ENCODE results near the gene CFAP45. TPM values are rescaled to one million over a fixed set of nuclear protein-coding genes. Genes with fewer than 3 reads are reported as not detected.

Gene CFAP45
- polyA plus RNA-seq, 3 donors from 2014 or later, result 0.36 TPM; not detected in 2

DNA sequence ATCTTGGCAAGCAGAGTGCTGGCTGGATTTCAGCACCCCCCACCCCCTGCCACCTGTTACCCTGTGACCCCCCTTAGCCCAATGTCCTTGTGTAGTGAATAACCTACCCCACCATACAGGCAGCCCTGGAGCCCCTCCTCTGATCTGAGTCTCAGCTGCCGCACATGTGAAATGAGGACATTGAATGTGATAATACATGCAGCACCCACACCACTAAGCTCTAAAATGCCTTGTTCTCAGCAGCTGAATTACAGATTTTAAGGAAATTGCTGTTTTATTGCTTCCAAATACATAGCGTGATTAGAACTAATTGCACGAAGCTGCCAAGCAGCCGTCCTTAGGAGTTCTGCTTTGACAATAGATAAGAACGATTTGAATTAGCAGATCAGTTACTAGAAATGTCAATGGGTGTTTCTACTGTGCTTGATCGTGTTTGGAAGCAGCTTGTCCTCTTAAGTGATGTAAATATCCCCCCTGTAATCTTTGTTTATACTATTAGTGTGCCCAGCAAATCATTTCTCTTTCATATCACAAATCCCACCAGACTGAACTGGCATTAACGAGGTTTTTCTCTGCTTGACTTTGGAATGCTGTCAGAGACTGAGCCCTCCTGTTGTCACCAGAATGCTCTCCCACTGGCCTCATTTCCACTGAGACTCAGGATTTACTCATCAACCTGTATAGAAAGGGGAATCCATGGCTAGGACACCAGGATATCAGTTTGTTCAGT lies 68.4 kb downstream of the CFAP45 start:
- no peak for DNase-seq
- peaks cover 5 to 36% (median 19%) of the 10 kb centered on the region in 6 donors for H3K9me3 Mint-ChIP-seq
- peaks cover 39 to 43% of the 10 kb centered on the region in 2 donors for H3K4me1 Mint-ChIP-seq
- no peak overlapping the region for H3K27ac Mint-ChIP-seq
- peaks cover 3 to 29% (median 26%) of the 10 kb centered on the region in 3 donors for H3K27me3 Mint-ChIP-seq (ENCODE audit: low read depth in 3 of 3)
- peaks cover 48 to 59% (median 52%) of the 10 kb centered on the region in 3 donors for H3K36me3 Mint-ChIP-seq
- H3K4me3 Mint-ChIP-seq, result no peak overlapping the region

DNA sequence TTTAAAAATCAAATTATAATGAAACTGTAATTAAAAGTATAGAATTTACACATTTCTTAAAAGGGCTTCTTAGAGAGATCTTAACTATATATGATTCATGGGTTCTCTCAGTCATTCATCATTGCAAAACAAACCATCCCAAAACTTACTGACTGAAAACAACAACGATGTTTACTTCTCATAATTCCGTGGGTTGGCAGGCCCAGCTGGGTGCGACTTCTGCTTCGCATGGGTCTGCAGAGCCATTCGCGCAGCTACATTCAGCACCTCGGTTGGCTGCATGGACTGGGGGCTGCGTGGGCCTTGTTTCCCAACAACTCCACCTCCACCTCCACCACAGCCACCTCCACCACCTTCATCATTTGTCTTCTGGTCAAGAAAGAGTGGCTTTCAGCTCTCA lies 69.2 kb downstream of the CFAP45 start:
- Mint-ChIP-seq H3K27me3 (ENCODE audit: low read depth in 3 of 3) (peaks cover 6 to 33% (median 32%) of the 10 kb centered on the region in 3 donors), H3K4me1 (peaks cover 47 to 52% of the 10 kb centered on the region in 2 donors), H3K9me3 (peaks cover 5 to 36% (median 19%) of the 10 kb centered on the region in 6 donors), H3K36me3 (peaks cover 40 to 51% (median 44%) of the 10 kb centered on the region in 3 donors), H3K4me3 (no peak overlapping the region), H3K27ac (no peak overlapping the region)
- no peak for DNase-seq

GRCh38 chr1:159829822-159830465 lies 70.0 kb downstream of the CFAP45 start:
- H3K4me3 Mint-ChIP-seq, result peak overlapping the region in 3 of 5 donors; percentile 4 to 52 (median 17)
- peaks cover 55 to 60% of the 10 kb centered on the region in 2 donors for H3K4me1 Mint-ChIP-seq
- H3K36me3 Mint-ChIP-seq, result peaks cover 34 to 43% (median 38%) of the 10 kb centered on the region in 3 donors
- H3K27me3 Mint-ChIP-seq (ENCODE audit: low read depth in 3 of 3), result peaks cover 6 to 34% (median 33%) of the 10 kb centered on the region in 3 donors
- no peak for DNase-seq
- peak overlapping the region in 1 of 6 donors; percentile 15 for H3K27ac Mint-ChIP-seq
- H3K9me3 Mint-ChIP-seq, result peaks cover 5 to 36% (median 19%) of the 10 kb centered on the region in 6 donors

DNA sequence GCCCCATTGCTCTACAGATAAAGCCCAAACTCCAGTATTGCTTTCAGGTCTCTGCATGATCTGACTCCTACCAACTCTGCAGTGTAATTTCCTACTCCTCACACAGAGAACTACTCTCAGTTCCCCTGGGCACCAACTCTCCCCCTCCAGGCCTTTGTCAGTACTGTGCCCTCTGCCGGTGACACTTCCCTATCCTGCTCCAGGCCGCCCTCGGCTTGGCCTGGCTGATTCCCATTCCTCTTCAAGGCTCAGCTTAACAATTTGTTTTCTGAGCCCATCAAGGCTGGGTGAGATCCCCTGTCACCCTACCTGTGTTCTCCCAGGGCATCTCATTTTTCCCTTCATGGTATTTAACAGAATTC lies 70.7 kb downstream of the CFAP45 start:
- DNase-seq, result no peak
- peaks cover 5 to 36% (median 19%) of the 10 kb centered on the region in 6 donors for H3K9me3 Mint-ChIP-seq
- H3K4me3 Mint-ChIP-seq, result peak overlapping the region; percentile 52 to 77 (median 62)
- H3K27ac Mint-ChIP-seq, result peak overlapping the region in 5 of 6 donors; percentile 47 to 93 (median 70)
- H3K27me3 Mint-ChIP-seq (ENCODE audit: low read depth in 3 of 3), result peaks cover 7 to 34% (median 33%) of the 10 kb centered on the region in 3 donors
- H3K4me1 Mint-ChIP-seq, result peaks cover 62 to 66% of the 10 kb centered on the region in 2 donors
- peaks cover 34 to 37% (median 34%) of the 10 kb centered on the region in 3 donors for H3K36me3 Mint-ChIP-seq

DNA sequence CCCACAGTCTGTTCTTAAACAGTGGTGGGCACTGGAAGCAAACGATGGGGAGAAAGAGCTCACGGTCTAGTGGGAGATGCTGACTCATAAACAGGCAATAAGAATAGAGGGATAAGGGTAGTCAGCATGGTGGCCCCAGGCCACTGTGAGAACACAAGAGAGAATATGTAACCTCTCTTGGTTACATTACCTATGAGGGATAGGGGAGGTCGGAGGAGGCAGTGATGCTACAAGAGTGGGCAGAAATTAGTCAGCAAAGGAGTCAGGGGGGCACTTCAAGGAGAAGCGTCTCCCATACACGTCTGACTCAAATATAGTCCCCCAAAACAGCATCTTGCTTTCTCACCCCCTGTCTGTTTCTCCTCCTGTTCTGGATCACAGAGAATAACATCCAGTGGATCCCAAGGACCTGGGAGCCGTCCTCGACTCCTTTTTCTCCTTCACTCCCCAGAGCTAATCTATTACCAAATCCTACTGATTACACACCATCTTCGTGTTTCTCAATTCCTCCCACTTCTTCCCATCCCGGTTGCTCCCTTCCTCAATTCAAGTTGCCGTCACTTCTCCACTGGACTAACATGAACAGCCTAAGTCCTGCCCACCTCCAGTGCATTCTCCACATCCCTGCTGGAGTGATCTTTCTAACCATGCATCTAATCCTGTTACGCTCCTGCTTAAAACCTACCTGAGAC lies 71.2 kb downstream of the CFAP45 start:
- H3K27me3 Mint-ChIP-seq (ENCODE audit: low read depth in 3 of 3), result peaks cover 7 to 34% (median 32%) of the 10 kb centered on the region in 3 donors
- H3K36me3 Mint-ChIP-seq, result peaks cover 31 to 34% (median 32%) of the 10 kb centered on the region in 3 donors
- DNase-seq, result no peak
- peaks cover 67 to 72% of the 10 kb centered on the region in 2 donors for H3K4me1 Mint-ChIP-seq
- peak overlapping the region; percentile 73 to 86 (median 84) for H3K4me3 Mint-ChIP-seq
- H3K27ac Mint-ChIP-seq, result peak overlapping the region; percentile 47 to 93 (median 73)
- H3K9me3 Mint-ChIP-seq, result peaks cover 5 to 36% (median 19%) of the 10 kb centered on the region in 6 donors

DNA sequence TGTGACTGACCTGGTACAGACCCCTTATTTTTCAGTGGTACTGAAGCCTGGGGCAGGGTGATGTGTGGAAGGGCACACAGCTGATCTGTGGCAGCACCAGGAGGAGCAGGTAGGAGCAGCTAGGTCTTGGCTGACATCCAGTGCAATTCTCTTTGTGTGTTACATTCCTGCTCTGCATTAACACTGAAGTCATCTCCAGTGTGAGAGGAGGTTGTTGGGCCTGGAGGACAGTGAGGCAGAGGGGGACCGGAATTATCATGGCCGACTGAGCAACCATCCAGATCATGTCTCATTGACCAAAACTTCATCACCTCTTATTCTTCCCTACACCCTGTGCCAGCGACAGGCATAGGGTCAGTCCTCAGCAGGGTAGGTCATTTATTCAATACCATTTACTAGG lies 71.8 kb downstream of the CFAP45 start:
- peak overlapping the region; percentile 79 to 94 (median 91) for H3K27ac Mint-ChIP-seq
- peaks cover 7 to 34% (median 31%) of the 10 kb centered on the region in 3 donors for H3K27me3 Mint-ChIP-seq (ENCODE audit: low read depth in 3 of 3)
- peaks cover 26 to 29% (median 26%) of the 10 kb centered on the region in 3 donors for H3K36me3 Mint-ChIP-seq
- peaks cover 5 to 36% (median 19%) of the 10 kb centered on the region in 6 donors for H3K9me3 Mint-ChIP-seq
- H3K4me3 Mint-ChIP-seq, result peak overlapping the region; percentile 73 to 86 (median 84)
- DNase-seq, result no peak
- peaks cover 73 to 77% of the 10 kb centered on the region in 2 donors for H3K4me1 Mint-ChIP-seq

DNA sequence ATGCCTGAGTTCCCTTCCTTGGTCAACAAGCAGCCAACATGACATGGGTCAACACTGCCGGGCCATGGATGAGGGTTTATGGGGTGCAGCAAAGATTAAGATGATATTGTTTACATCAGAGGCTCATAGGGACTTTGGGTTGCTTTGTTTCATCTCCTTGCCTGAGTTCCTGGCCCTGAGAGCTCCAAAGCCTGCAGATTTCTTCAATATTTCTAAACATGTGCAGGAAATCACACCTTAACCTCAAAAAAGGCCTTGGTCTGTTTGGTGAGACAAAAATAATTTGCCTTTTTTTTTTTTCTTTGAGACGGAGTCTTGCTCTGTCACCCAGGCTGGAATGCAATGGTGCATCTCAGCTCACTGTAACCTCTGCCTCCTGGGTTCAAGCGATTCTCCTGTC lies 72.4 kb downstream of the CFAP45 start:
- peak; percentile 77 to 78 (median 78) for DNase-seq
- peaks cover 8 to 34% (median 31%) of the 10 kb centered on the region in 3 donors for H3K27me3 Mint-ChIP-seq (ENCODE audit: low read depth in 3 of 3)
- peaks cover 5 to 36% (median 19%) of the 10 kb centered on the region in 6 donors for H3K9me3 Mint-ChIP-seq
- H3K4me1 Mint-ChIP-seq, result peaks cover 79 to 82% of the 10 kb centered on the region in 2 donors
- peak overlapping the region; percentile 79 to 94 (median 91) for H3K27ac Mint-ChIP-seq
- H3K36me3 Mint-ChIP-seq, result peaks cover 24 to 28% (median 26%) of the 10 kb centered on the region in 3 donors
- peak overlapping the region; percentile 73 to 86 (median 84) for H3K4me3 Mint-ChIP-seq

- peaks cover 9 to 31% (median 31%) of the 10 kb centered on the region in 3 donors for H3K27me3 Mint-ChIP-seq (ENCODE audit: low read depth in 3 of 3)
- H3K4me1 Mint-ChIP-seq, result peaks cover 84 to 87% of the 10 kb centered on the region in 2 donors
- peaks cover 20 to 23% (median 22%) of the 10 kb centered on the region in 3 donors for H3K36me3 Mint-ChIP-seq
- H3K4me3 Mint-ChIP-seq, result peak overlapping the region; percentile 73 to 86 (median 84)
- peaks cover 5 to 36% (median 19%) of the 10 kb centered on the region in 6 donors for H3K9me3 Mint-ChIP-seq
- H3K27ac Mint-ChIP-seq, result peak overlapping the region; percentile 79 to 94 (median 91)
- DNase-seq, result peak; percentile 36 to 54 (median 44)
Measured at GRCh38 chr1:159827102-159827490, 72.9 kb downstream of the CFAP45 start.

DNA sequence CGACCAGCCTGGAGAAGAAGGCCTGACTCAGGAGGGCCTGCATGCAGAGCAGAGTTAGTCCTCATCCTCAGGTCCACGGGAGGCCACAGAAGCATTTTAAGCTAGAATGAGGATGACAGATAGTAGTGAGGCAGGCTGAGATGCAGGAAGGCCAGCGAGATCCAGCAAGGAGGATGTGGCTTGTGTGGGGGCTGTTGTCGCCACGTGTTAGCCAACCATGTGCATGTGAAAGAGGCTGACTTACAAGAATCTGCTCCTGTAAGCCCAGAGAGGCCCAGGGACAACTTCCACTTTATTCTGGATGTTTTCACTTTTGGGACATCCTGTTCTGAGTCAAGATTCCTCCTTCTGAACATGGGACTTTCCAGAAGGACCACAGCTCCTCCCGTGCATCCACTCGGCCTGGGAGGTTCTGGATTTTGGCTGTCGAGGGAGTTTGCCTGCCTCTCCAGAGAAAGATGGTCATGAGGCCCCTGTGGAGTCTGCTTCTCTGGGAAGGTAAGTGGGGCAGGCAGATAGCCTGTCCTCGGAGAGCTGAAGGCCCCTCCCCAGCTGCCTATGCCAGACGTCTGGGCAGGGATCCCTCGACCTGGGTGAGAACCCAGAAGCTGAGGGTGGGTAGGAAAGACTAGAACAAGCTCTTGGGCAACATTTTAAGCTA lies 73.4 kb downstream of the CFAP45 start, which contains the start of gene SLAMF8:
TSS of gene SLAMF8 (plus strand) at position 433 of the 661 bp plus-strand sequence. CDS start at position 459, 26 bp downstream.
- DNase-seq, result peak; percentile 86 to 87 (median 87)
- Mint-ChIP-seq H3K4me3 (peak within 1 kb of the TSS; percentile 73 to 86 (median 84)), H3K9me3 (peaks cover 5 to 36% (median 19%) of the 10 kb centered on the region in 6 donors), H3K4me1 (peaks cover 87 to 92% of the 10 kb centered on the region in 2 donors), H3K27me3 (ENCODE audit: low read depth in 3 of 3) (peaks cover 9 to 31% (median 31%) of the 10 kb centered on the region in 3 donors), H3K36me3 (peaks cover 16 to 20% (median 20%) of the 10 kb centered on the region in 3 donors), H3K27ac (peak within 1 kb of the TSS; percentile 79 to 94 (median 91))

DNA sequence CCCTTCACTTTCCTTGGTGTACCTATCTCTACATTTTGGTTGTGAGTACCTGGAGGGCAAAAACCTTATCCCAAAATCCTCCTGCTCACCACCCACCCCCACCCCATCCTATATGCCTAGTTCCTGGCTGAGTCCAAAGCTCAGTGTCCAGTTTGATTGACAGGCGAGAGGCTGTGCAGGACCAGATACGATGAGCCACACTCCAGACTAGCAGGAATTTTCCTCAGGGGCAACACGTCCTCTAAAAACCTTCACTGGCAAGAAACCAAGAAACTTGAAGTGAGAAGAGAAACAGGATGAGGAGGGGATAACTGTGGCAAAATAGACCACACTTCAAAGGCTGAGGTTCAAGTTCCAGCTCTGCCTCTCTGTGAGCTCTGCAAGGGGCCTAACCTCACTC lies 74.4 kb downstream of the CFAP45 start:
- Mint-ChIP-seq H3K27me3 (ENCODE audit: low read depth in 3 of 3) (peaks cover 9 to 31% (median 31%) of the 10 kb centered on the region in 3 donors), H3K4me3 (peak overlapping the region; percentile 73 to 86 (median 84)), H3K4me1 (peaks cover 91 to 97% of the 10 kb centered on the region in 2 donors), H3K9me3 (peaks cover 5 to 36% (median 19%) of the 10 kb centered on the region in 6 donors), H3K27ac (peak overlapping the region; percentile 79 to 94 (median 91)), H3K36me3 (peaks cover 12 to 19% (median 14%) of the 10 kb centered on the region in 3 donors)
- DNase-seq, result peak; percentile 24 to 31 (median 29)

GRCh38 chr1:159823406-159823805 lies 76.6 kb downstream of the CFAP45 start:
- H3K4me3 Mint-ChIP-seq, result peak overlapping the region in 2 of 5 donors; percentile 14 to 39
- peaks cover 0 to 16% (median 8%) of the 10 kb centered on the region in 6 donors for H3K9me3 Mint-ChIP-seq
- peaks cover 88 to 95% of the 10 kb centered on the region in 2 donors for H3K4me1 Mint-ChIP-seq
- no peak for DNase-seq
- no peak overlapping the region for H3K27ac Mint-ChIP-seq
- H3K27me3 Mint-ChIP-seq (ENCODE audit: low read depth in 3 of 3), result peaks cover 9 to 26% (median 22%) of the 10 kb centered on the region in 3 donors
- H3K36me3 Mint-ChIP-seq, result peaks cover 2 to 12% (median 4%) of the 10 kb centered on the region in 3 donors
